ENCODE measurements around the gene PDE1C.

PDE1C gene

GRCh38 chr7:32074787-32075585, 4.8 kb upstream of the PDE1C start:
- no peak for DNase-seq

GRCh38 chr7:32073533-32073932, 3.3 kb upstream of the PDE1C start:
- DNase-seq: no peak

GRCh38 chr7:32072397-32072796, 2.2 kb upstream of the PDE1C start:
- no peak for DNase-seq

- no peak for DNase-seq
Measured at GRCh38 chr7:32071466-32072091, 1.4 kb upstream of the PDE1C start.

GRCh38 chr7:32070051-32070405, 179 bp downstream of the PDE1C start:
- no peak for DNase-seq

GRCh38 chr7:32069116-32069650, 1.0 kb downstream of the PDE1C start:
- no peak for DNase-seq

GRCh38 chr7:32068411-32069101, 1.7 kb downstream of the PDE1C start:
- DNase-seq: no peak

- DNase-seq: no peak
Measured at GRCh38 chr7:32066441-32066840, 3.8 kb downstream of the PDE1C start.

- no peak for DNase-seq
Measured at GRCh38 chr7:32063614-32064013, 6.6 kb downstream of the PDE1C start.

- DNase-seq: no peak
Measured at GRCh38 chr7:32062150-32062549, 8.1 kb downstream of the PDE1C start.

- DNase-seq: no peak
Measured at GRCh38 chr7:32061346-32061745, 8.9 kb downstream of the PDE1C start.

GRCh38 chr7:32059289-32060011, 10.8 kb downstream of the PDE1C start:
- no peak for DNase-seq

GRCh38 chr7:32058002-32058401, 12.2 kb downstream of the PDE1C start:
- DNase-seq: no peak

- no peak for DNase-seq
Measured at GRCh38 chr7:32056767-32057166, 13.4 kb downstream of the PDE1C start.

GRCh38 chr7:32053204-32053603, 17.0 kb downstream of the PDE1C start:
- no peak for DNase-seq

- no peak for DNase-seq
Measured at GRCh38 chr7:32051128-32051527, 19.1 kb downstream of the PDE1C start.

- no peak for DNase-seq
Measured at GRCh38 chr7:32049599-32049998, 20.6 kb downstream of the PDE1C start.

GRCh38 chr7:32048970-32049491, 21.2 kb downstream of the PDE1C start:
- no peak for DNase-seq

- no peak for DNase-seq
Measured at GRCh38 chr7:32047801-32048200, 22.4 kb downstream of the PDE1C start.

GRCh38 chr7:32047075-32047474, 23.1 kb downstream of the PDE1C start:
- DNase-seq: no peak

- no peak for DNase-seq
Measured at GRCh38 chr7:32045228-32045627, 25.0 kb downstream of the PDE1C start.

GRCh38 chr7:32044739-32045138, 25.5 kb downstream of the PDE1C start:
- no peak for DNase-seq

- DNase-seq: no peak
Measured at GRCh38 chr7:32043688-32044087, 26.5 kb downstream of the PDE1C start.

Measured in T1000 (cell line).